Suppressor macrophage treated with lipopolysaccharide for 1 hour (primary cell): ENCODE results near the gene ABCA4.

Experiments
- DNase-seq, 3 donors: peaks; one replicate each; pipeline ENCODE4 v3.0.0-alpha.2; 2020 to 2022

The ABCA4 gene

DNA sequence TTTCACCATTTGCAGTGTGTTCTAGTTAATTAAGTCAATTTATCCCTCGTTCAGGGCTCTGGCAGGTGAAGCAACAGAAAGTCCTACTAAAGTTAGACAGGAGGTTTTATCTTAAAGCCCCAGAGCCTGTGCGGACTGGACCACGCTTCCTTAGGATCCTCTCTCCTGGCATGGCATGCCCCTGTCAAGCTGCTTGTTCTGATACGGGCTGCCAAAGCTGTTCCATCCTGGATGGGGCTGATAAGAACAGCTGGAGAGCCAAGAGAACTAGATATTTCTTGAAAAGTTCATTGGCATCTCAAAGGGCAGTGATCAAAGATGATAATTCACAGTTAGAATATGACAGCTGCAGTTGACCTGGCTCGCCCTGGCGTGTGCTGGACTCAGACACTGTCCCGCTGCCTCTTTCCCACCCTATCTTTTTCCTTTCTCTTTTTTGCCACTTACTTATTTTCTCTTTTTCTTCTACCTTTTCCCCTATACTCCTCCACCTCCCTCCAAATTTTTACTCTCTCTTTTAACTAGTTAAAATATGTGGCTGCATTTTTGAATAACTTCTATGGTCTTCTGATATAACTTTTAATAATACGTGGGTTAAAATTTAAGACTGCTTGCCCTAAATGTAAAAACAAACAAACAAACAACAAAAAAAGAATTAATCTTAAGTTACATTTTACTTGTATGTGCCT lies 96.7 kb downstream of the ABCA4 start:
- DNase-seq = no peak

DNA sequence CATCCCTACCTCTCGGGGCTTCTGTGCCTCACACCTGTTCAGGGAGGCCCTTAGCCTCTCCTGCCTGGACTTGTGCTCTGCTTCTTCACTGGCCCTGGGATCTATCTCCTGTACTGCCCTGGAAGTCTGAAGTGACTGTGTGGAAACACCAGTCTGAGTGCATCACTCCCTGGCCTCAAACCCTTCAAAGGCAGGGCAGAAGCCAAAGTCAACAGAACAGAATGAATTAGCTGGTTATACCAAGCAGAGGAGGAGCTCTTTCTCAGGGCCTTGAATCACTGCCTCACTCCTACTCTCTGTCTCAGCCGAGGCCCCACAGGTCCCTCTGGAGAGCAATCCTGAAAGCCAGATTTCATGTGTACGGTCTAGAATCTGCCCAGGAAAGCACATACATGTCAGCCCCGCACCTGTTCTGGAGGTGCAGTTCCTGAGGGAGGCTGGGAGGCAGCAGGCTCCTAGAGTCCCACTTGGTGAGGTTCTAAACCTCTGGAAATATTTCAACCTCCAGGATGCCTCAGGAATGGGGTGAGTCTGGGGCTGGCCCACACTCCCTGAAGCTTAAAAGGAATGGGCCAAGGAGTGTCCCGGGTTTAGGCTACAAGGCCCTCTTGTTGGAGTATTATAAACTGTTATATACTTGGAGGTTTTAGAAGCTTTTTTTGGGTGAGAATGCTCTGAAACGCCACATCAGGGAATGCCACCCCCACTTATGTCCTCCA lies 98.3 kb downstream of the ABCA4 start:
- no peak for DNase-seq

DNA sequence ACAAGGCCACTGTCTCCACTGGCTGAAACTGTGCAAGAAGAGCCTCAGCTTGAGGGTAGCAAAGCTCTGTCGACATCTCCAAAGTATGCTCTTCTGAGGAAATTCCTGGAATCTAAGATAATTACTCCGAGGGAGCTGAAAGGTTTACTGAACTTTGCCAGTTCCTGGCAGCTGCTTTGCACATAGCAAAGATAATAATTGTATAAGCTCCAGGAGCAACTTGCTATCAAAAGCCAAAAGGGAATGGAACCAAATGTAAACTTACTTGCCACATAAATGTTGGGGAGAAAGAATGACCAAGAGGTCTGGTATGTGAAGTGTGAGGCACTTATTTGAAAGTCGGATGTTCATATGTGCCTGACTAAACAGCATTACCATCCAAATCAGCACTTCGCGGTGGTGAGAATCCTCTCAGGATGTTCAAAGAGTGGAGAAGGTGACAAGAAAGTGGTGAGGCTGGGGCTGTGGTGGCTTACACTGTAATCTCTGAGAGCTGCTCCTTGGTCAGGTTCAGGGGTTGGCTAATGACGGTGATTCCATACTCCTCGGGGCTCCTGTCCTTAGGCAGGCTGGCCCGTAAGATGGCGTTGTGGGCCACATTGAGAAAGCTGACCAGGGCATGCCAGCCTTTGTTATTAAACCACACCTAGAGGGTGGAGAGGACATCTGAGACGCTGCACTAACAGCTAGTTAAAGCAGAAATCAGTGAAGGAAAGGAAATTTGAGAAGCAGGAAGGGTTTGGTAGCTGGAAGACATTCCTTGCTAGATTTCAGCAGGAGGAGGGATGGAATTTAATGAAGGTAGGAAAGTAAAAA lies 100.0 kb downstream of the ABCA4 start:
- no peak for DNase-seq

DNA sequence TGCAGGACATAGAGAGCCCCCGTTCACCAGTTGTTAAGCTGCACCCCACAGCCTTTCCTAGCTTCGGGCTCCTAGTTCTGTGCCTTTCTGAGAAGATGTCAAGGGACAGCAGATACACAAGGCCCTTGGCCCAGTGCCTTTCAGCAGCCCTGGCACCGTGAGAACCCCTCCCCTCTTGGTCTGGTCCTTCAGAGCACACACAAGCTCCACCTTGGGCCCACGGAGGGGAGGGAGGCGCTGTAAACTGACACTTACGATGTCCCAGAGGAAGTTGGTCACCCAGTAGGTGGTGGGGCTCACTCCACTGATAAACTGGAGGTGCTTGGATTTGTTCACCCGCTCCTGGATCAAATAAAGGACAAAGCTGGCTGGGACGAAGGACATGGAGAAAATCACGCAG lies 101.6 kb downstream of the ABCA4 start:
- DNase-seq = no peak

- peak; percentile 63 to 69 (median 69) for DNase-seq
These were observed 103.7 kb downstream of the ABCA4 start for GRCh38 chr1:94017155-94017829.

DNA sequence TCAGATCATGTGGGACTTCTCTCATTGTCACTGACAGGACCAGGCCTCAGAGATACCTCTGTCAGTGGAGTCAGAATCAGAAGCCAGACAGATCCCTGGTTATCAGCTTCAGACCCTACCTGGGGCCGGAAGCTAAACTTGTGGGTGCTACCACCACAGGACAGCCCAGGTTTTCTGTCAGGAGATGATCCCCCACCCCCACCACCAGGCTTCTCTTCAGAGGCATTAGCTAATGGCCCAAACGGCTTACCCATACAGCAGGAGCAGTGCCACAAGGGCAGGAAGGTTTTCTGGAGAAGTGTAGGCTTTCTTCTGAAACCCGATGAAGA lies 105.5 kb downstream of the ABCA4 start:
- no peak for DNase-seq

DNA sequence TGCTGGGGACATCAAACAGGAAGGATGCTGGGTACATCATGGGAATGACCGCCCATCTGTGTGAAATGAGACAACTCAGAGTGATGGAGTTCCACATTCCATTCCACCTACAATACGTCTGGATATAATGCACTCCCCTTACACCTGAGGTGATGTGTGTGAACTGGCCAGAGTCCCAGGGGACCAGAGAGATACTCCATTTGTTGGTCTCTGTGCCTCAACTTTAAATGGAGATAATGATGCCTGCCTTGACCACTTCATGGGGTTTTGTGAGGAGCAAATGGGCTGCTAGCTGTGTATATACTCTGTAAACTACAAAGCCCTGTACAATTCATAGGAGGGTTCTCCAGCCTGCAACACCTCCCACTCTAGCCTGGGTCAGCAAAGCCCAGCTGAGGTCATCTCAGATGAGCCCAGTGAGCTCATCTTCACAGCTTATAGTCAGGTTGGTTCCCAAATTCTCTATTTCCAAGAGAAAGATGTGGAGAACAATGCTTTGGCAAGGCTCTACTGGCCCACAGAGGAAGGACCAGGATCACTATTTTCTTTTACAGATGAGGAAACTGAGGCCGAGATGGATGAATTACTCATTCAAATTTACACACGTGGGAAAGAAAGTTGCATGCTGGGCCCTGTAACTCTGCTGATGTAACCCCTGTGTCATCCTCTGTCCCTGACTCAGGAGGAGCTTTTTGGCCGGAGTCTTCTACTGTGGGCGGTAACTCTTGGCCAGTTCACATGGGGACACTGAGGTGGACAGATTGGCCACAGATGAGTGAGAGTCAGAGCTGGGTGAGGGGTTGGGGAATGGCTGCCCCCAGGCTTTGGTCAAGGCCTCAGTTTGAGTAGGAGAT lies 106.1 kb downstream of the ABCA4 start:
- peak; percentile 76 to 78 (median 77) for DNase-seq

DNA sequence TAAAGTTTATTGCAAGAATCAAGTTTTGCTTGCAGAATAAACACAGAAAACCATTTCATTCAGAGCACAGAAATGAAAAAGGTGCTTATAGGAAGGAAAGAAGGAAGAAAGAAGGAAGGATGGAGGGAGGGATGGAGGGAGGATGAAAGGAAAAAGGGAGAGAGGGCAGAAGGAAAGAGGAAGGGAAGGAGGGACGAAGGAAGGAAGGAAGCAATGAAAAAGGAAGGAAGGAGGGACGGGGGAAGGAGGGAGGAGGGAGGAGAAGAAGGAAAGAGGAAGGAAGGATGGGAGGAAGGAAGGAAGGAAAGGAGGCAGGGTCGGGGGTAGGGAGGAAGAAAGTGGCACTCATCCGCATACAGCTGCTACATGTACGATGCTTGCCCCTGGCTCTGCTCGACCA lies 106.9 kb downstream of the ABCA4 start:
- DNase-seq = no peak

GRCh38 chr1:94013367-94013878 lies 107.5 kb downstream of the ABCA4 start:
- DNase-seq = no peak

GRCh38 chr1:94012708-94013366 lies 108.1 kb downstream of the ABCA4 start:
- no peak for DNase-seq

GRCh38 chr1:94011709-94012595 lies 109.0 kb downstream of the ABCA4 start:
- DNase-seq = no peak

DNA sequence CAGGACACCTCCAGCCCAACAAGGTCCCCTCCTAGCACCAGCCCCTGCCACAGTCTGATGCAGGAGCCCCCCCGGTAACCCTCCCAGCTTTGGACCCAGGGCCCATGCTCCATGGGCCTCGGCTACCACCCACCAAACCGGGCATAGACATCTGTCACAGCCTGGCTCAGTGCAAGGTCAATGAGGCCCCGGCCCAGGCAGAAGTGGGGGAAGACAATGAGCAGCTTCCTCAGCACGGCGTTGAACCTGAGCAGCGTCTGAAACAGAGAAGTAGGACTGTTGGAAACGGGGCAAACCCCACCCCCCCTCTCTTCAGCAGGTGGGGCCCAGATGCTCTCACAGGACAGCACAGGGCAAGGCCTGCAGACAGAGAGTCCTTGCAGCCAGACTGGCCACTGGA lies 109.8 kb downstream of the ABCA4 start:
- no peak for DNase-seq

GRCh38 chr1:94009304-94009703 lies 111.6 kb downstream of the ABCA4 start:
- no peak for DNase-seq

GRCh38 chr1:94006604-94007003 lies 114.3 kb downstream of the ABCA4 start:
- no peak for DNase-seq

DNA sequence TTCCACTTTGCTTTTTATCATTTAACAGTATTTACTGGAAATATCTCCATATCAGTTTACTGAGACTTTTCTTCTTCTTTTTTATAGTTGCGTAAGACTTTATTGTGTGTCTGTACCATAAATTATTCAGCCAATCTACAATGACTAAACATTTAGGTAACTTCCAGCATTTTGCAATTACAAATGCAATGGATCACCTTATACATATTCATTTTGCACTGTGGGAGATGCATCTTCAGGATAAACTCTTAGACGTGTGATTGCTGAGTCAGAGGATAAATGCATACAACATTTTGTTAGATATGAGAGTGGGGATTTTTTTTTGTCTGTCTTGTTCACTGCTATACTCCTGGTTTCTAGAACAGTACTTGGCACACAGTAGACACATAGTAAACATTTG lies 116.0 kb downstream of the ABCA4 start:
- peak; percentile 33 to 84 (median 73) for DNase-seq

- no peak for DNase-seq
These were observed 118.7 kb downstream of the ABCA4 start for GRCh38 chr1:94002046-94002787.

- DNase-seq = no peak
These were observed 119.4 kb downstream of the ABCA4 start for GRCh38 chr1:94001397-94002045.

GRCh38 chr1:94000510-94001282 lies 120.3 kb downstream of the ABCA4 start:
- no peak for DNase-seq
